GM12891 (cell line): ENCODE results near the gene FOXO3.

Experiments used
- DNase-seq: peaks from one replicate; pipeline ENCODE4 v3.0.0; 2011; ENCODE audit warnings: low spot score; ENCODE audit not compliant: insufficient read length
- FAIRE-seq: peaks from 2 replicates; lab custom pipeline; 2011; peaks lifted over from hg19 to GRCh38; lab: Jason Lieb, UNC
- PAX5 ChIP-seq: IDR thresholded peaks from 2 replicates; pipeline ENCODE4 v1.6.1; 2011; ENCODE audit warnings: low read length, moderate library complexity, mild to moderate bottlenecking; ENCODE audit not compliant: insufficient read depth, severe bottlenecking
- POLR2A ChIP-seq: IDR thresholded peaks from 2 replicates; pipeline ENCODE4 v1.6.1; 2011; ENCODE audit warnings: low read depth, low read length, control low read depth
- POLR2AphosphoS5 ChIP-seq: IDR thresholded peaks from 2 replicates; pipeline ENCODE4 v1.6.1; 2011; ENCODE audit warnings: low read depth, low read length, control low read depth
- POU2F2 ChIP-seq: IDR thresholded peaks from 2 replicates; pipeline ENCODE4 v1.6.1; 2011; ENCODE audit warnings: low read depth, mild to moderate bottlenecking, control low read depth, low read length, moderate library complexity
- SPI1 ChIP-seq: IDR thresholded peaks from 2 replicates; pipeline ENCODE4 v1.6.1; 2011; ENCODE audit warnings: low read depth, low read length, control low read depth
- TAF1 ChIP-seq: IDR thresholded peaks from 2 replicates; pipeline ENCODE4 v1.6.1; 2011; ENCODE audit warnings: low read depth, low read length, control low read depth

The FOXO3 gene

GRCh38 chr6:108585921-108586536 lies 25.3 kb downstream of the FOXO3 start:
- DNase-seq (no peak), FAIRE-seq (no peak)
- no peak for TF ChIP-seq TAF1
- TF ChIP-seq POLR2AphosphoS5 = no peak
- no peak for TF ChIP-seq SPI1

- DNase-seq (no peak), FAIRE-seq (no peak)
- TF ChIP-seq POLR2AphosphoS5 = no peak
- no peak for TF ChIP-seq TAF1
- no peak for TF ChIP-seq POU2F2
- TF ChIP-seq POLR2A = no peak
- no peak for TF ChIP-seq SPI1
- TF ChIP-seq PAX5 = no peak
Measured at GRCh38 chr6:108587258-108588059, 26.7 kb downstream of the FOXO3 start.

GRCh38 chr6:108588586-108588985 lies 27.9 kb downstream of the FOXO3 start:
- DNase-seq (no peak), FAIRE-seq (no peak)
- TF ChIP-seq SPI1 = no peak
- TF ChIP-seq POU2F2 = no peak
- no peak for TF ChIP-seq PAX5
- no peak for TF ChIP-seq POLR2AphosphoS5
- TF ChIP-seq POLR2A = no peak
- no peak for TF ChIP-seq TAF1

- no peak for TF ChIP-seq TAF1
- DNase-seq (no peak), FAIRE-seq (no peak)
Measured at GRCh38 chr6:108589244-108589791, 28.6 kb downstream of the FOXO3 start.

- DNase-seq = no peak
- FAIRE-seq = no peak
- TF ChIP-seq POU2F2 = no peak
- no peak for TF ChIP-seq TAF1
- no peak for TF ChIP-seq POLR2AphosphoS5
- no peak for TF ChIP-seq PAX5
- no peak for TF ChIP-seq SPI1
- no peak for TF ChIP-seq POLR2A
Measured at GRCh38 chr6:108591040-108591816, 30.5 kb downstream of the FOXO3 start.

GRCh38 chr6:108592371-108593337 lies 31.9 kb downstream of the FOXO3 start:
- no peak for TF ChIP-seq TAF1
- TF ChIP-seq PAX5 = peak; percentile 4
- no peak for TF ChIP-seq POU2F2
- no peak for DNase-seq
- FAIRE-seq = peak; percentile 64

GRCh38 chr6:108594151-108594550 lies 33.4 kb downstream of the FOXO3 start:
- no peak for DNase-seq
- no peak for FAIRE-seq
- TF ChIP-seq POU2F2 (no peak), SPI1 (no peak), POLR2A (no peak), POLR2AphosphoS5 (no peak), TAF1 (no peak), PAX5 (no peak)

- no peak for TF ChIP-seq TAF1
- TF ChIP-seq POU2F2 = no peak
- TF ChIP-seq PAX5 = no peak
- TF ChIP-seq SPI1 = no peak
- TF ChIP-seq POLR2A = no peak
- no peak for TF ChIP-seq POLR2AphosphoS5
- DNase-seq (no peak), FAIRE-seq (no peak)
Measured at GRCh38 chr6:108594640-108595039, 33.9 kb downstream of the FOXO3 start.
